HepG2 (cell line): ENCODE data around the gene B3GNT8. TPM values are rescaled to one million over a fixed set of nuclear protein-coding genes. Genes with fewer than 3 reads are reported as not detected.
A peak's percentile ranks its signal among the peaks of the same experiment; 100 is the strongest.

Experiments used
- AHR ChIP-seq: IDR thresholded peaks from 2 replicates; pipeline ENCODE4 v1.6.1; 2018; ENCODE audit warnings: missing genetic modification reagents, missing compliant biosample characterization
- AKAP8 ChIP-seq: sonication (generic); formaldehyde crosslinking; IDR thresholded peaks from 2 replicates; pipeline ENCODE4 v1.5.1; 2020; ENCODE audit warnings: mild to moderate bottlenecking, missing genetic modification reagents
- BRD4 ChIP-seq: sonication (generic); formaldehyde crosslinking; IDR thresholded peaks from 2 replicates; pipeline ENCODE4 v1.4.0; 2020; ENCODE audit warnings: missing genetic modification reagents
- RAD51 ChIP-seq: fragments of 450-650 bp; IDR thresholded peaks from 2 replicates; pipeline ENCODE4 v1.6.1; 2016; ENCODE audit warnings: borderline replicate concordance
- RXRA ChIP-seq: sonication (generic); formaldehyde crosslinking; IDR thresholded peaks from 2 replicates; pipeline ENCODE4 v1.5.1; 2020; ENCODE audit warnings: missing genetic modification reagents
- ZBTB7A ChIP-seq: sonication (generic); formaldehyde crosslinking; IDR thresholded peaks from 2 replicates; pipeline ENCODE4 v1.8.0; 2022; ENCODE audit warnings: mild to moderate bottlenecking, missing genetic modification reagents
- ZNF292 ChIP-seq: sonication (generic); formaldehyde crosslinking; IDR thresholded peaks from 2 replicates; pipeline ENCODE4 v1.8.1; 2022; ENCODE audit warnings: mild to moderate bottlenecking, low read depth, missing genetic modification reagents, borderline replicate concordance
- ZNF367 ChIP-seq: sonication (generic); formaldehyde crosslinking; IDR thresholded peaks from 2 replicates; pipeline ENCODE4 v1.4.0; 2020; ENCODE audit warnings: missing genetic modification reagents, borderline replicate concordance
- ZNF746 ChIP-seq: sonication (generic); formaldehyde crosslinking; IDR thresholded peaks from 2 replicates; pipeline ENCODE4 v1.8.0; 2022; ENCODE audit warnings: mild to moderate bottlenecking, missing genetic modification reagents
- ZNF773 ChIP-seq: sonication (generic); formaldehyde crosslinking; IDR thresholded peaks from 2 replicates; pipeline ENCODE4 v1.4.0; 2020; ENCODE audit warnings: missing genetic modification reagents, borderline replicate concordance
- ZNF782 ChIP-seq: sonication (generic); formaldehyde crosslinking; IDR thresholded peaks from 2 replicates; pipeline ENCODE4 v1.4.0; 2020; ENCODE audit warnings: missing genetic modification reagents, mild to moderate bottlenecking, borderline replicate concordance
- ZNF792 ChIP-seq: IDR thresholded peaks from 2 replicates; pipeline ENCODE4 v1.6.1; 2016
- ZSCAN12 ChIP-seq: sonication (generic); formaldehyde crosslinking; IDR thresholded peaks from 2 replicates; pipeline ENCODE4 v1.9.0; 2021; ENCODE audit warnings: mild to moderate bottlenecking, missing genetic modification reagents
- ZSCAN29 ChIP-seq: sonication (generic); formaldehyde crosslinking; conservative IDR thresholded peaks from 2 replicates; pipeline ENCODE4 v1.4.0; 2020; ENCODE audit warnings: mild to moderate bottlenecking, missing genetic modification reagents
- polyA plus RNA-seq, 8 experiments: library from polyadenylated mRNA; depleted of rRNA in 3 of 8; stranded (reverse) in 7 of 8; unstranded in 1 of 8; fragments of >200 nt; fragmentation: Illumina TruSeq in 4 of 8; extraction: Trizol in 4 of 8; gene quantifications; 2 replicates each; pipeline versions ENCODE4 v1.2.1 to v1.2.3, GENCODE V29; 2011 to 2016; ENCODE audit warnings: low read depth in 4 of 8, missing spikeins in 1 of 8, mixed read lengths in 1 of 8; ENCODE audit not compliant: insufficient read depth in 1 of 8
- total RNA-seq, 5 experiments: library from RNA; depleted of rRNA; stranded (reverse); fragments of >200 nt; fragmentation: Illumina TruSeq; extraction: Trizol; gene quantifications; 2 replicates each; pipeline ENCODE4 v1.2.3, GENCODE V29; 2016; ENCODE audit warnings: low read depth in 1 of 5
- TF ChIP-seq, protein P1 (sequence below): sonication (generic); formaldehyde crosslinking; IDR thresholded peaks from 2 replicates; pipeline ENCODE4 v1.4.0; 2020; ENCODE audit warnings: missing genetic modification reagents, borderline replicate concordance
- TF ChIP-seq, protein P2 (sequence below): sonication (generic); formaldehyde crosslinking; IDR thresholded peaks from 2 replicates; pipeline ENCODE4 v1.5.0; 2020; ENCODE audit warnings: missing genetic modification reagents
- TF ChIP-seq, protein P3 (sequence below): sonication (generic); IDR thresholded peaks from 2 replicates; pipeline ENCODE4 v1.6.1; 2016; ENCODE audit warnings: low read depth, borderline replicate concordance
- TF ChIP-seq, protein P4 (sequence below): IDR thresholded peaks from 2 replicates; pipeline ENCODE4 v1.6.1; 2012; ENCODE audit warnings: inconsistent platforms
- TF ChIP-seq, protein P5 (sequence below): sonication (generic); formaldehyde crosslinking; IDR thresholded peaks from 2 replicates; pipeline ENCODE4 v1.5.1; 2020; ENCODE audit warnings: mild to moderate bottlenecking, missing genetic modification reagents, moderate library complexity
- TF ChIP-seq, protein P6 (sequence below): sonication (generic); formaldehyde crosslinking; IDR thresholded peaks from 2 replicates; pipeline ENCODE4 v1.5.0; 2020; ENCODE audit warnings: missing genetic modification reagents

The B3GNT8 gene
- total and polyA plus RNA-seq, 2 of the 13 experiments (the other 11 are each of a cell fraction or from before 2014, with no cell fraction given) = 0.26 to 1.9 TPM

DNA sequence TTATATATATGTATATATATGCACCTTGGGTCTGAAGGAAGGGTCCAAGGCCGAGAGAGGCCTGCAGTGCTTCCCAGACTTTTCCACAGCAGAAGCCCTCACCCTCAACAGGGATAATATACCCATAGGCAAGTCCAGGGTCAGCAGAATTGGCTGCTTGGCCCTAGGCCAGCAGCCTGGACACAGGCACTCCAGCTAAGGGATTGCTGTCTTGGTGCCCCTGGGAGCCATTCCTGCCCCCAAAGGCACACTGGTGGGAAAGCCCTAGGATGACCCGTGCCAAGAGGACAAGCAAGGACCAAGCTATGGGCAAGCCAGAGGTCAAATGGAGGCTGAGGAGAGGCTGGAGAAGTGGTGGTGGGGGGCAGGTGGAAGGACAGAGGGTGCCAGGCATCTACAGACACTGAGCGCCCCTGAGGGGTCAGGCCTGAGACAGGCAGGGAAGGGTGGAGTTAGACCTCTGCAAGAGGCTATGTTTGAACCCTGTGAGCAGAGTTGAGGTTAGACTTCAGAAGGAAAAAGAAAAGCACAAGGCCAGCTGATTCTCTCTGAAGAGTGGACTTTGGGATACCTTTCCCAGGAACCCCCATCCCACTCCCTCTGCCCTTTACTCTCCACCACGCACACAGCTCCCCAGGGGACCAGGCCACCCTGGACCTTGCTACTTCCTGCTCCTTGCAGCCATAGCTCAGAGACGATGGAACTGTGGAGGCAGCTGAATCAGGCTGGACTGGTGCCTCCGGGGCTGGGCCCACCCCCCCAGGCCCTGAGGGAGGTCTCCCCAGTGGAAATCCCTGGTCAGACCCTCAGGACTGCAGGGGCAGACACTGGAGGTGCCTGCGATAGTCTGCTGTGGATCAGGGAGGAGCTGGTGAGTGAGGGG, 15.5 kb upstream of the B3GNT8 start, which contains the start of gene ERICH4 (continued):
- TF ChIP-seq, protein P1, sequence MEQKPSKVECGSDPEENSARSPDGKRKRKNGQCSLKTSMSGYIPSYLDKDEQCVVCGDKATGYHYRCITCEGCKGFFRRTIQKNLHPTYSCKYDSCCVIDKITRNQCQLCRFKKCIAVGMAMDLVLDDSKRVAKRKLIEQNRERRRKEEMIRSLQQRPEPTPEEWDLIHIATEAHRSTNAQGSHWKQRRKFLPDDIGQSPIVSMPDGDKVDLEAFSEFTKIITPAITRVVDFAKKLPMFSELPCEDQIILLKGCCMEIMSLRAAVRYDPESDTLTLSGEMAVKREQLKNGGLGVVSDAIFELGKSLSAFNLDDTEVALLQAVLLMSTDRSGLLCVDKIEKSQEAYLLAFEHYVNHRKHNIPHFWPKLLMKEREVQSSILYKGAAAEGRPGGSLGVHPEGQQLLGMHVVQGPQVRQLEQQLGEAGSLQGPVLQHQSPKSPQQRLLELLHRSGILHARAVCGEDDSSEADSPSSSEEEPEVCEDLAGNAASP = no peak
- no peak for TF ChIP-seq ZNF292 (CRISPR knock-in tag)
- 0 out of 2 replicates have a peak, but pooled peaks have one; percentile 39 for TF ChIP-seq ZNF782 (CRISPR knock-in tag)
- TF ChIP-seq, protein P2, sequence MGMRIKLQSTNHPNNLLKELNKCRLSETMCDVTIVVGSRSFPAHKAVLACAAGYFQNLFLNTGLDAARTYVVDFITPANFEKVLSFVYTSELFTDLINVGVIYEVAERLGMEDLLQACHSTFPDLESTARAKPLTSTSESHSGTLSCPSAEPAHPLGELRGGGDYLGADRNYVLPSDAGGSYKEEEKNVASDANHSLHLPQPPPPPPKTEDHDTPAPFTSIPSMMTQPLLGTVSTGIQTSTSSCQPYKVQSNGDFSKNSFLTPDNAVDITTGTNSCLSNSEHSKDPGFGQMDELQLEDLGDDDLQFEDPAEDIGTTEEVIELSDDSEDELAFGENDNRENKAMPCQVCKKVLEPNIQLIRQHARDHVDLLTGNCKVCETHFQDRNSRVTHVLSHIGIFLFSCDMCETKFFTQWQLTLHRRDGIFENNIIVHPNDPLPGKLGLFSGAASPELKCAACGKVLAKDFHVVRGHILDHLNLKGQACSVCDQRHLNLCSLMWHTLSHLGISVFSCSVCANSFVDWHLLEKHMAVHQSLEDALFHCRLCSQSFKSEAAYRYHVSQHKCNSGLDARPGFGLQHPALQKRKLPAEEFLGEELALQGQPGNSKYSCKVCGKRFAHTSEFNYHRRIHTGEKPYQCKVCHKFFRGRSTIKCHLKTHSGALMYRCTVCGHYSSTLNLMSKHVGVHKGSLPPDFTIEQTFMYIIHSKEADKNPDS (CRISPR knock-in tag) = no peak
- TF ChIP-seq ZNF792 (CRISPR knock-in tag) = 0 out of 2 replicates have a peak, but pooled peaks have one; percentile 25
- TF ChIP-seq ZSCAN12 (CRISPR knock-in tag) = no peak
- TF ChIP-seq, protein P3, sequence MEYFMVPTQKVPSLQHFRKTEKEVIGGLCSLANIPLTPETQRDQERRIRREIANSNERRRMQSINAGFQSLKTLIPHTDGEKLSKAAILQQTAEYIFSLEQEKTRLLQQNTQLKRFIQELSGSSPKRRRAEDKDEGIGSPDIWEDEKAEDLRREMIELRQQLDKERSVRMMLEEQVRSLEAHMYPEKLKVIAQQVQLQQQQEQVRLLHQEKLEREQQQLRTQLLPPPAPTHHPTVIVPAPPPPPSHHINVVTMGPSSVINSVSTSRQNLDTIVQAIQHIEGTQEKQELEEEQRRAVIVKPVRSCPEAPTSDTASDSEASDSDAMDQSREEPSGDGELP = peak; percentile 26; the same call in 1 of the 2 replicates
- TF ChIP-seq ZNF746 = no peak
- TF ChIP-seq, protein P4, sequence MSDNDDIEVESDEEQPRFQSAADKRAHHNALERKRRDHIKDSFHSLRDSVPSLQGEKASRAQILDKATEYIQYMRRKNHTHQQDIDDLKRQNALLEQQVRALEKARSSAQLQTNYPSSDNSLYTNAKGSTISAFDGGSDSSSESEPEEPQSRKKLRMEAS = no peak
- no peak for TF ChIP-seq AKAP8 (CRISPR knock-in tag)
- no peak for TF ChIP-seq ZNF773 (CRISPR knock-in tag)
- TF ChIP-seq, protein P5, sequence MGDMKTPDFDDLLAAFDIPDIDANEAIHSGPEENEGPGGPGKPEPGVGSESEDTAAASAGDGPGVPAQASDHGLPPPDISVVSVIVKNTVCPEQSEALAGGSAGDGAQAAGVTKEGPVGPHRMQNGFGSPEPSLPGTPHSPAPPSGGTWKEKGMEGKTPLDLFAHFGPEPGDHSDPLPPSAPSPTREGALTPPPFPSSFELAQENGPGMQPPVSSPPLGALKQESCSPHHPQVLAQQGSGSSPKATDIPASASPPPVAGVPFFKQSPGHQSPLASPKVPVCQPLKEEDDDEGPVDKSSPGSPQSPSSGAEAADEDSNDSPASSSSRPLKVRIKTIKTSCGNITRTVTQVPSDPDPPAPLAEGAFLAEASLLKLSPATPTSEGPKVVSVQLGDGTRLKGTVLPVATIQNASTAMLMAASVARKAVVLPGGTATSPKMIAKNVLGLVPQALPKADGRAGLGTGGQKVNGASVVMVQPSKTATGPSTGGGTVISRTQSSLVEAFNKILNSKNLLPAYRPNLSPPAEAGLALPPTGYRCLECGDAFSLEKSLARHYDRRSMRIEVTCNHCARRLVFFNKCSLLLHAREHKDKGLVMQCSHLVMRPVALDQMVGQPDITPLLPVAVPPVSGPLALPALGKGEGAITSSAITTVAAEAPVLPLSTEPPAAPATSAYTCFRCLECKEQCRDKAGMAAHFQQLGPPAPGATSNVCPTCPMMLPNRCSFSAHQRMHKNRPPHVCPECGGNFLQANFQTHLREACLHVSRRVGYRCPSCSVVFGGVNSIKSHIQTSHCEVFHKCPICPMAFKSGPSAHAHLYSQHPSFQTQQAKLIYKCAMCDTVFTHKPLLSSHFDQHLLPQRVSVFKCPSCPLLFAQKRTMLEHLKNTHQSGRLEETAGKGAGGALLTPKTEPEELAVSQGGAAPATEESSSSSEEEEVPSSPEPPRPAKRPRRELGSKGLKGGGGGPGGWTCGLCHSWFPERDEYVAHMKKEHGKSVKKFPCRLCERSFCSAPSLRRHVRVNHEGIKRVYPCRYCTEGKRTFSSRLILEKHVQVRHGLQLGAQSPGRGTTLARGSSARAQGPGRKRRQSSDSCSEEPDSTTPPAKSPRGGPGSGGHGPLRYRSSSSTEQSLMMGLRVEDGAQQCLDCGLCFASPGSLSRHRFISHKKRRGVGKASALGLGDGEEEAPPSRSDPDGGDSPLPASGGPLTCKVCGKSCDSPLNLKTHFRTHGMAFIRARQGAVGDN (CRISPR knock-in tag) = peak; percentile 36
- TF ChIP-seq ZBTB7A (CRISPR knock-in tag) = no peak
- no peak for TF ChIP-seq RXRA (CRISPR knock-in tag)
- TF ChIP-seq ZNF367 = no peak
- TF ChIP-seq AHR (CRISPR knock-in tag) = no peak
- TF ChIP-seq BRD4 = no peak
- TF ChIP-seq, protein P6, sequence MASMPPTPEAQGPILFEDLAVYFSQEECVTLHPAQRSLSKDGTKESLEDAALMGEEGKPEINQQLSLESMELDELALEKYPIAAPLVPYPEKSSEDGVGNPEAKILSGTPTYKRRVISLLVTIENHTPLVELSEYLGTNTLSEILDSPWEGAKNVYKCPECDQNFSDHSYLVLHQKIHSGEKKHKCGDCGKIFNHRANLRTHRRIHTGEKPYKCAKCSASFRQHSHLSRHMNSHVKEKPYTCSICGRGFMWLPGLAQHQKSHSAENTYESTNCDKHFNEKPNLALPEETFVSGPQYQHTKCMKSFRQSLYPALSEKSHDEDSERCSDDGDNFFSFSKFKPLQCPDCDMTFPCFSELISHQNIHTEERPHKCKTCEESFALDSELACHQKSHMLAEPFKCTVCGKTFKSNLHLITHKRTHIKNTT (CRISPR knock-in tag) = no peak
- TF ChIP-seq RAD51 = no peak
- no peak for TF ChIP-seq ZSCAN29 (CRISPR knock-in tag)
